Stimulated activated effector memory CD8-positive, alpha-beta T cell treated with anti-CD3 and anti-CD28 coated beads, Interleukin-12 subunit alpha, Interleukin-12 subunit beta, amount 100 ng/mL, for 72 hours (primary cell): ENCODE results near the gene RBM22.

Experiments used
- ATAC-seq: fragments of 150-1000 bp; cut with Tn5 transposase; 2 replicates; pipeline ENCODE4 v1.10.0; 2021
- DNase-seq, 2 donors: peaks; one replicate each; pipeline ENCODE4 v3.0.0; 2021 to 2022; ENCODE audit warnings: low spot score in 2 of 2
- H3K27ac Mint-ChIP-seq: one replicate; pipeline ENCODE4 v1.8.0; 2022; ENCODE audit warnings: mild to moderate bottlenecking, mixed read lengths
- H3K36me3 Mint-ChIP-seq: one replicate; pipeline ENCODE4 v1.8.0; 2022; ENCODE audit warnings: mild to moderate bottlenecking, mixed read lengths
- H3K4me1 Mint-ChIP-seq: one replicate; pipeline ENCODE4 v1.8.0; 2022; ENCODE audit warnings: mixed read lengths
- H3K4me3 Mint-ChIP-seq: one replicate; pipeline ENCODE4 v1.8.0; 2022; ENCODE audit warnings: mild to moderate bottlenecking, mixed read lengths
- H3K9me3 Mint-ChIP-seq: one replicate; pipeline ENCODE4 v1.8.0; 2022; ENCODE audit warnings: mixed read lengths

RBM22 gene

GRCh38 chr5:150661086-150661485 lies 39.8 kb downstream of the RBM22 start, which contains the start of gene MYOZ3:
TSS of gene MYOZ3 (plus strand) at chr5:150661251. CDS start at chr5:150662942, 1,691 bp downstream.
- Mint-ChIP-seq H3K4me3 (no peak within 1 kb of the TSS), H3K27ac (no peak within 1 kb of the TSS), H3K9me3 (no peaks in the 10 kb centered on the region), H3K36me3 (no peaks in the 10 kb centered on the region), H3K4me1 (peaks cover 5% of the 10 kb centered on the region)
- no peak for ATAC-seq
- no peak for DNase-seq

- Mint-ChIP-seq H3K4me3 (no peak overlapping the region), H3K36me3 (no peaks in the 10 kb centered on the region), H3K9me3 (no peaks in the 10 kb centered on the region), H3K27ac (no peak overlapping the region), H3K4me1 (peaks cover 5% of the 10 kb centered on the region)
- ATAC-seq (no peak), DNase-seq (no peak)
Observed at GRCh38 chr5:150660108-150660831, 40.6 kb downstream of the RBM22 start.

- H3K27ac Mint-ChIP-seq: no peak overlapping the region
Observed at GRCh38 chr5:150659360-150660107, 41.3 kb downstream of the RBM22 start.

GRCh38 chr5:150658699-150659265 lies 42.1 kb downstream of the RBM22 start:
- no peaks in the 10 kb centered on the region for H3K36me3 Mint-ChIP-seq
- no peak overlapping the region for H3K4me3 Mint-ChIP-seq
- H3K4me1 Mint-ChIP-seq: peaks cover 5% of the 10 kb centered on the region
- DNase-seq: no peak
- no peak for ATAC-seq
- no peaks in the 10 kb centered on the region for H3K9me3 Mint-ChIP-seq
- no peak overlapping the region for H3K27ac Mint-ChIP-seq

More at GRCh38 chr5:150659360-150660107, 41.3 kb downstream of the RBM22 start:
- DNase-seq (no peak), ATAC-seq (no peak)
- Mint-ChIP-seq H3K4me3 (no peak overlapping the region), H3K36me3 (no peaks in the 10 kb centered on the region), H3K4me1 (peaks cover 5% of the 10 kb centered on the region), H3K9me3 (no peaks in the 10 kb centered on the region)

GRCh38 chr5:150658121-150658520 lies 42.7 kb downstream of the RBM22 start:
- no peaks in the 10 kb centered on the region for H3K9me3 Mint-ChIP-seq
- ATAC-seq (no peak), DNase-seq (no peak)
- peaks cover 5% of the 10 kb centered on the region for H3K4me1 Mint-ChIP-seq
- H3K36me3 Mint-ChIP-seq: no peaks in the 10 kb centered on the region
- no peak overlapping the region for H3K4me3 Mint-ChIP-seq
- H3K27ac Mint-ChIP-seq: no peak overlapping the region

GRCh38 chr5:150656191-150657132 lies 44.4 kb downstream of the RBM22 start:
- ATAC-seq: peak; percentile 74
- Mint-ChIP-seq H3K4me1 (peaks cover 5% of the 10 kb centered on the region), H3K36me3 (no peaks in the 10 kb centered on the region), H3K9me3 (no peaks in the 10 kb centered on the region), H3K27ac (peak overlapping the region; percentile 32), H3K4me3 (peak overlapping the region; percentile 69)
- DNase-seq: peak; percentile 70 to 85

GRCh38 chr5:150655221-150655620 lies 45.6 kb downstream of the RBM22 start:
- ATAC-seq (no peak), DNase-seq (no peak)
- H3K27ac Mint-ChIP-seq: no peak overlapping the region
- no peaks in the 10 kb centered on the region for H3K36me3 Mint-ChIP-seq
- H3K9me3 Mint-ChIP-seq: no peaks in the 10 kb centered on the region
- H3K4me1 Mint-ChIP-seq: peaks cover 5% of the 10 kb centered on the region
- no peak overlapping the region for H3K4me3 Mint-ChIP-seq

- ATAC-seq (no peak), DNase-seq (no peak)
- no peaks in the 10 kb centered on the region for H3K9me3 Mint-ChIP-seq
- no peak overlapping the region for H3K27ac Mint-ChIP-seq
- no peak overlapping the region for H3K4me3 Mint-ChIP-seq
- H3K4me1 Mint-ChIP-seq: peaks cover 5% of the 10 kb centered on the region
- H3K36me3 Mint-ChIP-seq: no peaks in the 10 kb centered on the region
Observed at GRCh38 chr5:150653762-150654556, 46.9 kb downstream of the RBM22 start.

- H3K36me3 Mint-ChIP-seq: no peaks in the 10 kb centered on the region
- DNase-seq (no peak), ATAC-seq (no peak)
- no peak overlapping the region for H3K27ac Mint-ChIP-seq
- peaks cover 5% of the 10 kb centered on the region for H3K4me1 Mint-ChIP-seq
- no peaks in the 10 kb centered on the region for H3K9me3 Mint-ChIP-seq
- H3K4me3 Mint-ChIP-seq: no peak overlapping the region
Observed at GRCh38 chr5:150653145-150653761, 47.6 kb downstream of the RBM22 start.

- Mint-ChIP-seq H3K36me3 (peaks cover 4% of the 10 kb centered on the region), H3K4me3 (no peak overlapping the region), H3K9me3 (no peaks in the 10 kb centered on the region), H3K4me1 (no peaks in the 10 kb centered on the region), H3K27ac (no peak overlapping the region)
- DNase-seq (no peak), ATAC-seq (no peak)
Observed at GRCh38 chr5:150651924-150652671, 48.8 kb downstream of the RBM22 start.

GRCh38 chr5:150651382-150651781 lies 49.5 kb downstream of the RBM22 start:
- no peak overlapping the region for H3K4me3 Mint-ChIP-seq
- DNase-seq: no peak
- no peaks in the 10 kb centered on the region for H3K9me3 Mint-ChIP-seq
- ATAC-seq: no peak
- no peak overlapping the region for H3K27ac Mint-ChIP-seq
- H3K36me3 Mint-ChIP-seq: peaks cover 4% of the 10 kb centered on the region
- no peaks in the 10 kb centered on the region for H3K4me1 Mint-ChIP-seq

- Mint-ChIP-seq H3K4me1 (no peaks in the 10 kb centered on the region), H3K27ac (peak overlapping the region; percentile 5), H3K36me3 (peaks cover 4% of the 10 kb centered on the region), H3K9me3 (no peaks in the 10 kb centered on the region), H3K4me3 (no peak overlapping the region)
- DNase-seq (no peak), ATAC-seq (no peak)
Observed at GRCh38 chr5:150650021-150651006, 50.5 kb downstream of the RBM22 start.
